Measurements from ENCODE around the gene NKAP.

GRCh38 chrX:119887721-119888425, 55.7 kb downstream of the NKAP start:
- TF ChIP-seq CTCF (IDR thresholded peaks at IDR 0.05) (peak; percentile 93), POLR2AphosphoS5 (IDR thresholded peaks at IDR 0.05; ENCODE audit: low read depth, low read length) (no peak), SIN3A (IDR thresholded peaks at IDR 0.05; ENCODE audit: borderline replicate concordance, insufficient read depth, low read depth, low read length) (0 out of 2 replicates have a peak, but pooled peaks have one; percentile 25), REST (IDR thresholded peaks at IDR 0.05; ENCODE audit: insufficient read depth in 1 of 2, low read depth in 2 of 2, low read length in 1 of 2) (no peak), TCF7L2 (IDR thresholded peaks at IDR 0.05; ENCODE audit: low read depth, low read length) (no peak)
